Hematopoietic multipotent progenitor cell treated with erythropoietin and hydrocortisone succinate and interleukin-3 and kit ligand, for 8 days (in vitro differentiated cells): ENCODE data around the gene ACE.

Experiments used
- DNase-seq: peaks from one replicate; pipeline ENCODE4 v3.0.0-alpha.2; 2015

Gene ACE

GRCh38 chr17:63476854-63477479, at the start of gene ACE:
Gene ACE (plus strand): TSS chr17:63477061. CDS start chr17:63477095, 34 bp downstream.
- DNase-seq, result no peak

- no peak for DNase-seq
Measured at GRCh38 chr17:63429766-63430165, 47.1 kb upstream of the ACE start.

GRCh38 chr17:63430223-63430622, 46.6 kb upstream of the ACE start:
- no peak for DNase-seq

GRCh38 chr17:63431618-63431938, 45.3 kb upstream of the ACE start:
- no peak for DNase-seq

GRCh38 chr17:63431939-63432804, 44.7 kb upstream of the ACE start:
- DNase-seq, result peak; percentile 96

- DNase-seq, result peak; percentile 72
Measured at GRCh38 chr17:63433746-63434591, 42.9 kb upstream of the ACE start.

GRCh38 chr17:63434951-63435571, 41.8 kb upstream of the ACE start:
- peak; percentile 97 for DNase-seq

- DNase-seq, result no peak
Measured at GRCh38 chr17:63435681-63436522, 41.0 kb upstream of the ACE start.

- DNase-seq, result no peak
Measured at GRCh38 chr17:63436523-63437110, 40.2 kb upstream of the ACE start.

GRCh38 chr17:63437287-63438091, 39.4 kb upstream of the ACE start:
- no peak for DNase-seq

GRCh38 chr17:63438092-63439051, 38.5 kb upstream of the ACE start:
- no peak for DNase-seq

- DNase-seq, result no peak
Measured at GRCh38 chr17:63439687-63440086, 37.2 kb upstream of the ACE start.

GRCh38 chr17:63440127-63440769, 36.6 kb upstream of the ACE start:
- DNase-seq, result no peak

GRCh38 chr17:63440770-63441335, 36.0 kb upstream of the ACE start:
- DNase-seq, result no peak

- no peak for DNase-seq
Measured at GRCh38 chr17:63441654-63442053, 35.2 kb upstream of the ACE start.

- DNase-seq, result no peak
Measured at GRCh38 chr17:63442074-63442473, 34.8 kb upstream of the ACE start.

- peak; percentile 41 for DNase-seq
Measured at GRCh38 chr17:63442549-63443035, 34.3 kb upstream of the ACE start.

- no peak for DNase-seq
Measured at GRCh38 chr17:63443053-63443452, 33.8 kb upstream of the ACE start.

- DNase-seq, result no peak
Measured at GRCh38 chr17:63444457-63444856, 32.4 kb upstream of the ACE start.
